ENCODE results near the gene OTX1.
"Not testable (repeated sequence)": the region's sequence is repeated elsewhere in the genome, so short reads cannot be mapped to it uniquely, and the experiment has no call there.

OTX1 gene

DNA sequence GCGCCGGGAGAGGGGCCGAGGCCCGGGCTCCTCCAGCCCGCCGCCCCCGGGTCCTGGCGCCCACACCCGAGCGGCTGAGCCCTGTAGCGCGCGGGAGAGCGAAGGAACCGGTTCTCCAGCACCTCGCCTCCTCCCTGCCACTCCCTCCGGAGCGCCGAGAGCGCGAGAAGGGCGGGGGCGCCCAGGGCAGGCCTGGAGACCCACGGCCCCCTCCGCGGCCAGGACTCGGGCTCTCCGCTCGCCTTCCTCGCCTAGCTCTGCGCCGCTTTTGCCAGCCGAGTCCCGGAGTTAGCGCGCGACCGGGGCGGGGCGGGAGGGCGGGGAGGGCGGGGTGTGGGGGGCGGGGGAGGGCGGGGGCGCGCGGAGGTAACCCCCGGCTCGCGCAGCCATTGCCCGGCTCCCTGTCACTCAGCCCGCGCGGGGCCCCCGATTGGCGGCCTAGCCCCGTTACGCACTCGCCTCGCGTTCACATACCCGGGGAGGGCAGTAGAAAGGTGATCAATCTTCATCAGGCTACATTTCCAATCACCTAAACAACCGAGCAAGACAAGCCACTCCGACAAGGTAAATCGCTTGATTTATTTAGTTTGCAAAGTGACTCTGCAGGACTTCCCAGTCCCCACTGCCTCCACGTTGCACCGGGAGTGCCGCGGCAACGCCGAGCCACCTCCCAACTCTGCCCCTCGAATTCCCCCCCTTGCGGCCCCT, at the start of gene OTX1:
OTX1 (plus strand) TSS at position 497 of the 708 bp plus-strand sequence. CDS start 2,161 bp downstream, outside the sequence.
- peak; percentile 78 to 92 for DNase-seq

DNA sequence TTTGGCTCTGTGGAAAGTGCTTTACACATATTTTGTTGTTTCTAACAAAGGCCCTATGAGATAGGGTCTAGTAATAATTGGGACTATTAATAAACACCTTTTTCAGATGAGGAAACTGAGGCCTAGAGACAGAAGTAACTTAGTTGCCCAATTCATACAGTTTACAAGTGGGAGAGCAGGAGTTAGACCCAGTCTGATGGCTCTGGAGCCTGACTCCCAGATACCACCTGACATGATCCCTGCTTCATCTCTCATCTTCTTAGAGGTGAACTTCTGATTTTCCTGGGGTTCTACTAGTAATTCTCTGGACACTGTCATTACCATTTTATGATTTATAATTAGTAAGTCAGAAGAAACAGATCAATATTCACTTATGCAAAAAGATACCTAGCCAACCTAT, 49.1 kb upstream of the OTX1 start:
- no peak for DNase-seq

DNA sequence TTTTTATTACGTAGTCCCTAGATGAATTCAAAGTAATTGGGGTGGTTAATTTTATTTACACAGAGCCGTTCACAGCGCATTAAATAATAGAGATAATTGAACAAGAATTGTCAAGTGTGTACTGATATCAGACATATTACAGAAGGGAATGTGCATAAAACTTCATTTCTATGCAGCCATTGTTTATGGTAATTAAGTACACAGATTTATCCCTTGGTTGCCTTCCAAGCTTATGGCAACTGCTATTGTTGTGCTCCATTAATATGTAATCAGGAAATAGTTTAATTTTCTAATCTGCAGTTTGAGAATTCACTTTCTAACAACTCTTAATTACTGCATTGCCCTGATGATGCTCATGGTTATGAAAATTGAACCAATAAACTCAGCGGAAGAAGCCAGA, 47.3 kb upstream of the OTX1 start:
- no peak for DNase-seq

DNA sequence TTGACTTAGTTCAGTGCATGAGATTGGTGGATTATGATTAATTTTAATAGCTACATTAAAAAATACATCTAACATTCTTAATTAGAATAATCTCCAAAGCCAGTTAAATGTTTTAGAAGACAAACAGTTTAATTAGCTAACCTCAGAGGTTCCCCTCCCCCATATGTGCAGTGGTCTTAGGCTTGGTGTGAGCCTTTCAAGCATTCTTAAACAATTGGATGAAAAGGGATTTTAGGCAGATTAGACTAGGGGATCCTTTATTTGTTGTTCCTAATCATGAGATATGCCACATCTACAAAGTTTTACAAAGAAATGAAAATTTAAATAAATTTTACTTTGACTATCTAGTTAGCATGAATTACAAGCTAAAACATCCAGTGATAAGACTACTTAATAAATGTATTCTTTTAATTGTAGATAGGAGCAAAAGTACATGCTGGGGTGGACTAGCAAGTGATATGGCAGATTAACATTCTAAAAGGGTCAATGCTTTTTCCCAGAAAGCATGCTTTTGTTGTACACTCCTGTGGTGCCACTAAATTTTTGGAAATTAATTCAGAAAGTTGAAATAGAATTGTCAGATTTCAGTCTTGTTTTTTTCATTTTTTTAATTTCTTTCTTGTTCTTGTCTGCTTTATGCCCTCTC, 42.7 kb upstream of the OTX1 start:
- no peak for DNase-seq

DNA sequence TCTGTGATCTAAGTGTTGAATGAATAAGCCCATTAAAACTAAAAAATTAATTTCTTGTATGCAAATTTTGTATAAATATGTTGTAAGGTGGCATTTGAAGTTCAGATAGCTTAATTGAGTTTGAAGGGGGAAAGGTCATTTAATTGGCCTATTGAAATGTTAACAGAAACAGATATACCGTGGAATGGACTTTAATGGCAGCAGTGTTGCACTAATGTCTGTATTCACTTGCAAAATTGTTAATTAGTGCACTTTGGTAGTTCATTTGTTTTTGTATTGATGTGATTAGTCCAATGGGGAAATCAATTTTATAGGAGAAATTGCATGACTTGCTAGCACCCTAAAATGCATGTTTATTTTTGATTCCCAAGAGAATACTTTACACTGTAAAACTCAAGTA, 41.8 kb upstream of the OTX1 start:
- no peak for DNase-seq

DNA sequence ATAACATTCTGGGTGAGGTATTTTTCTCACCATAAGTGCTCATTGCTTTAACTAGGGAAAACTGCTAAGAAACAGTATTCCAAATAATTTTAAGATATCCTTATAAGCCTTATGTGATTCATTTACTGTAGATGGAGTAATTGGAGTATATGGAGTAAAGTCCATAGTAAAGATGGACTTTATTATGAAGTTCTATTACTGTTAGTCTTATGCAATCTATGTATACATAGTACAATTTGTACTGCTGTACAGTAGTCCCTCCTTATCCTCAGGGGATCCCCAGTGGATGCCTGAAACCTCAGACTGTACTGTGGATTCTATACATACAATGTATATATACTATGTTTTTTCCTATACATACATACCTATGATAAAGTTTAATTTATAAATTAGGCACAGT, 41.1 kb upstream of the OTX1 start:
- no peak for DNase-seq

DNA sequence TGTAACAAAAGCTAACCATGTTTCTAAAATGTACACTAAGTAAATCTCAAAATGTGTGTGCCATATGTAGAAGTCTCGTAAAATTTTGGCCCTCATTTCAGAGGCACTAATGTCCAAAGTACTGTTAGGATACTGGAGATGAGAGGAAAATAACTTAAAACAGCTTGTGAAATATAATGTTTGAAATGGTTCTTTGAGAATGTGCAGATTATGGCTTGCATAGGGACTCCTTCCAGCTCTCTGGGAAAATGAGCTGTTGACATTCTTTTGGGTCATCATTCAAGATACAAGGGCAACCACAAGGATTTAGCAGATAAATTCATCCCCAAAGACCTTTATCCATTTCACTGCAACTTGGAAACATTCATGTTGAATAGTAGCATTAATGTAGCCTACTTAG, 38.1 kb upstream of the OTX1 start:
- no peak for DNase-seq

DNA sequence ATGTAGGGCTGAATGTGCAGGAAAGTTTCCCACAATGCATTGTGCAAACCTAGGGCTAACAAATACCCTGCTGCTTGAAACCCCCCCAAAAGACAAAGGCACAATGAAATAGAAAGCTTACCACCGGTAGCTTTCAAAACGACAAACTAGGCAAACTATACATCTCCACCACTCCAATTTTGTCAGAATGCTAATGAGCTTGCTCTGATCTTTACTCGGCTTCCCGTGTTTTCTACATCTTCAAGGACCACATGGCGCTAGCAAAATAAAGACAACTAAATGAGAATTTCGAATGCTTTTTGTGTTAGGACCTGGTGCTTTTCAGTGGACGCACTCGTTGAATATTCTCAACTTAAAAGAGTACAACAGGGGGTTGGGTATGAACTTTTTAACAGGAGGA, 37.2 kb upstream of the OTX1 start:
- DNase-seq: no peak

DNA sequence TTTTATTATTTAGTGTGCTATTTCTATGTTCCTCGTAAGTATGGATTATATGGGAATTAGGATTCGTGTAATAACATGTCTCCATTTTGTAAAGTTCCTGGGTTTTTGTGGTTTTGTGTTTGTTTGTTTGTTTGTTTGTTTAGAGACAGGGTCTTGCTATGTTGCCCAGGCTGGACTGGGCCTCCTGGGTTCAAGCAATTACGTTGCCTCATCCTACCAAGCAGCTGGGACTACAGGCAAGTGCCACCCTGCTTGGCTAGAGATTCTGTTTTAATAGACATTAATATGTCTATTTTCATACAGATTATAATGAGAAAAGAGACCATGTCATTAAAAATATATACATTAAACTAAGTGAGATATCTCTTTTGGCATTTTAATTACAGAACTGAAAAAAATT, 35.2 kb upstream of the OTX1 start:
- no peak for DNase-seq

DNA sequence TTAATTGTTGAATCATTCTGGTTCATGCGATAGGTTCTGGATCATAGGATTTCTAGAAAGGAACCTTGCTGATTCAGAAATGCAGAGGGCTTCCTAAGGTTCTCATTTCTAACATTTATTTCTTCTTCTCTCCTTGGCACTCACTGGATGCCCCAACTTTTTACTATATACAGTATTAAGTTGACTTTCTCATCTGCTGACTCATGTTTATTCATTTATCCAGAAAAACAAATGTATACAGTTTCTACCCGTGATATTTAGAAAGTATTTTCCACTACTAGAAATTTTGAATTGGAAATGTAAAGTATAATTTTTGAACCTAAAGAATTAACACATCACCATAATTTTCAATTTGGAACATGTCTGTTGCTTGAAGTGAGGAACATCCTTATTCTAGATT, 32.2 kb upstream of the OTX1 start:
- no peak for DNase-seq

DNA sequence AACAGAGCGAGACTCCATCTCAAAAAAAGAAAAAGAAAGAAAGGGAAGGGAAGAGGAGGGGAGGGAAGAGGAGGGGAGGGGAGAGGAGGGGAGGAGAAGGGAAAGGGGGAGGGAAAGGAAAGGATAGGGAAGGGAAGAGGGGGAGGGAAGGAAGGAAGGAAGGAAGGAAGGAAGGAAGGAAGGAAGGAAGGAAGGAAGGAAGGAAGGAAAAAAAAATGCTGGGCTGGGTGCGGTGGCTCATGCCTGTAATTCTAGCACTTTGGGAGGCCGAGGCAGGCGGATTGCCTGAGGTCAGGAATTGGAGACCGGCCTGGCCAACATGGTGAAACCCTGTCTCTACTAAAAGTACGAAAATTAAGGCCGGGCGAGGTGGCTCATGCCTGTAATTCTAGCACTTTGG, 30.9 kb upstream of the OTX1 start:
- DNase-seq: not testable (repeated sequence)

DNA sequence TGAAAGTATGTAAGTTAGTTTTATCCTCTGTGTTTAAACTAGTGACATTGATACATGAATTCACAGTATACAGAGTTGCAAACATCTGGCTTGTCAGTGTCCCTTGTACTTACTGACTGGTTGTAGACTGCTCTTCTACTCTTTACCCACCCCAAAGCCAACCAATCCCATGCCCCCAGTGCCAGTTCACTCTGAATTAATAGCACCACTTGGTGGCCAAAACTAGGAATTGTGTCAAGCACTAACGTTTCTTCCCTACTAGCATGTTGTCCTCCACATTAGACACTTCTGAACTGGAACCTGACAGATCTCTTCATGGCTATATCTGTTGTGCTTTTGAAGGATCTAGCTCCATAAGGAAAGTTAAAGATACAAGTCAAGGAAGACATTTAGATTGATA, 27.2 kb upstream of the OTX1 start:
- peak; percentile 5 to 40 for DNase-seq

DNA sequence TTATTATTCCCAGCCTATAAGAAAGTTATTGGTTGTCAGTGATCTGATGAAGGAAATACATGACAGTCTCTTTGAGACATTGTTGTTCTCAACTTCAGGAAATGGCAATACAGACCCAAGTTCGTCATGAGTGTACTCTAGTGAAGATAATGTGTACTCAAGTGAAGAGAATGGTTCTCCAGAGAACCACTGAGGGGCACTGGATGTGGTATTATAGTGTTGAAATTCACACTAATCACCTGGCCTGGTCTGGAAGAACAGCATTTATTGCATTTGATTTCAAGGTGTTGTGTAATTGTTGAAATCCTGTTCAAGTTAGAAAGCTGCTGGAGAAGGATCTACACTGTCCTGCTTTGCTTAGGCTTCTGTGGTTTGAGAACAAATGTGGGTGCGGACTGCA, 23.4 kb upstream of the OTX1 start:
- DNase-seq: no peak

DNA sequence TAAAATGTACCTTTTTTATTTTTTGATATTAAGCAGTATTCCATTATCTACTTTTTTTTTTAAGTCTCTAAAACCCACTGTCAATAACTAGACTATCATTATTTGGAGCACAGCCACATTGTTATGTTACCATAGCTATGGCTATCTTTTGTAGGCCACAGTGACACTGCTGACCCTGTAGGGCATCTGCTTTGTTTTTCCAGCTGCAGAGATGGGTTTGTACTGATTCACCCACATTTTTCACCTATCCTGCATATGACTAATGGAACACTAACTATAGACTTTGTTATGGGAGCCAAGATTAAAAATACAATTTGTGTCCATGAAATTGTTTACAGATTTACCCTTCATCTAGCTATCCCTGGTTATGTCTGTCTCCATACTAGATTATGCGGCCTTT, 21.6 kb upstream of the OTX1 start:
- DNase-seq: no peak

DNA sequence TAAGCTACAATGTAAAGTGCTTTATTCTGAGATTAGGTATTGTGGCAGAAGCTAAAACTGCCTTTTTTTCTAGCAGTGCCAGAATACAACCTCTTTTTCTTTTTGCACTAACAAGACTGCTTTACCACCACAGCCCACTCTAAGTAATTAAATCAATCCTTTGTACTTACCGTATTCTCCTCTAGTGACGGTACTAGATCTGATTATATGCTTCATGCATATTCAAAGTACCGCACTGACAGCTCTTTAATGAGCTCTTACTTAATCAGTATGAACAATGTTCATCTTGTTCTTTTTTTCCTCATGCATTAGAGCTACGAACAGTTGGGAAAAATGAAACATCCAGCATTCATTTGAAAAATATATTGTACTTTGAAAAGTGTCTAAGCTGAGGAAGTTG, 16.1 kb upstream of the OTX1 start:
- no peak for DNase-seq

DNA sequence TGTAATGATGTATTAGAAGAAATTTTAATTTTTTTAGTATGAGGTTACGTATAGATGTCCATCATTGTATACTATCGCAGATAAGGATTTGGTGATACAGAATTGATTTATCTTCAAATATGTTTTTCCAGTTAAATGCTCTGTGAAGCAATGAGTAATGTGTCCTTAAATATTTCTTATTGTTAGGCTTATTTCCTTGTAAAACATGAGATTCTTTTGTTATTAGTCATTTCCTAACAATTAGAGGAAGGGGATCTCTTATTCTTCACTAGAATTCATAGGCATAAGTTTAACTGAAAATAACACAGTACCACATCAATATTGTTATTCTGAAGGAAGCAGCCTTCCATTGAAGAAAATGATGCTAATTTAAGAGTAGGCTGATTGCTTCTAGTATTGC, 15.5 kb upstream of the OTX1 start:
- no peak for DNase-seq

DNA sequence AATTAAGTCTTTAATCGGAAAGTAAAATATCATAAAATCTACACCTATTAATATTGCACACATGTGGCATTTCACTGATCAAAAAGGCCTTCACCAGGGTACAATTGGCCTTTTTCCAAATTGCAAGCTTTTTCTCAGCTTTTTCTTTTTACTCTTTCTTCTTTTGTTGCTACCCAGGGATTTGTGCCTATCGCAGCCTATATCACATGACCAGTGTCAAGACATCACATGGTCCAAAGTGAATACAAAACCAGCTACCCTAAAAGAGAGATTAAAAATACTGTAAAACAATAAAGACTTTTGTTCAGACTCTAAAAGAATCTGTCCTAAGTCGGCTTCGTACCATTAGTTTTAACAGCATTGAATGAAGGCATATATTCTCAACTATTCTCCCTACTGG, 15.0 kb upstream of the OTX1 start:
- DNase-seq: no peak

DNA sequence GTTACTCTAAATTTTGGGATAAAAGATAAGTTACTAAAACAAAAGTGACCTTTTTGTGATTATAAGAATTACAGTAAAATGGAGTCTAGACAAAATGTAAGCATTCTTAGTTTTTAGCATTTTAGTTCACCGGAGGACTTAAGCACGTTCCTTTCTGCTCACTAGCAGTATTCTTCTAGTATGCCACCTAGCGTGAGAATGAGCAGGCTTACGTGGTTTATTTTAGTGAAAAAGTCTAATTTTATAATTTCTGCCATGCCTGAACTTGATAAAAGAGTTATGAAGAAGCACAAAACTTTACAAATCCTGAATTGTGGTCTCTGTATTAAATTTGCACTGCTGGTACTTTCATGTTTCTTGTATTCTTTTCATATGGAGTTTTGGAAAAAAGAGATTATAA, 12.6 kb upstream of the OTX1 start:
- DNase-seq: no peak

DNA sequence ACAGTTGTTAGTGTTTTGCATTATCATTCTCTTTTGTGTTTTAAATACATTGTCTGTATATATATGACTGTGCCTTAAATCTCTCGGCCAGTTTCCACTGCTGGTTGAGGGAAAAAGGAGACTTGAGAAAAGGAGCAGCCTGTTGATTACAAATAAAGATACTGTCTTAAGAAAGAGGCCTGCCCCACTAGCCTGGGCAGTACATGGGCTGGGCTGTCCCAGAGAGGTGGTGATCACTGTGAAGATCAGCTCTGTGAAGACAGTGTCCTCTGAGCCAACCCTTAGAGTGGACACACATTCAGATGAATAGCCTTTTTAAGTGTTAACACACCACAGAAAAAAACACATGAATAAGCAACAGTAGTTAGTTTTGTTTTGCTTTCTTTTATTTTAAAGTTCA, 10.0 kb upstream of the OTX1 start:
- DNase-seq: no peak

DNA sequence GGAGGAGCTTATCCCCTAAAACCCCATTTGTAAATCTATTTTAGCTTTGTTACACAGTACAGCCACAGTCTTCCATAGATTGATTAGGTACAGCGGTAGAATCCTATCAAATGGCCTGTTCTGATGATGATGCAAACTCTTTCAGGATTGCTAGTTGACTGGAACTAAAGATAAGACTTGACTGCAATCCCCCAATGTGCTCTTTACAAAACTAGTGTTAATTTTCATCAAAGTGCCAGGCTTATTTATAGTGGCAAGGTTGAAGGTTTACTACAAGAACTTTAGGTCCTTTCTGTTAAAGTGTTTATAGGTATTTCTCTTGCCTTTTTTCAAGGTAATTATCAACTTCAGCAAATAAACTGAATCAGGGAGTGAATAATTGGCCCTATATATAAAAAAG, 9.0 kb upstream of the OTX1 start:
- no peak for DNase-seq

DNA sequence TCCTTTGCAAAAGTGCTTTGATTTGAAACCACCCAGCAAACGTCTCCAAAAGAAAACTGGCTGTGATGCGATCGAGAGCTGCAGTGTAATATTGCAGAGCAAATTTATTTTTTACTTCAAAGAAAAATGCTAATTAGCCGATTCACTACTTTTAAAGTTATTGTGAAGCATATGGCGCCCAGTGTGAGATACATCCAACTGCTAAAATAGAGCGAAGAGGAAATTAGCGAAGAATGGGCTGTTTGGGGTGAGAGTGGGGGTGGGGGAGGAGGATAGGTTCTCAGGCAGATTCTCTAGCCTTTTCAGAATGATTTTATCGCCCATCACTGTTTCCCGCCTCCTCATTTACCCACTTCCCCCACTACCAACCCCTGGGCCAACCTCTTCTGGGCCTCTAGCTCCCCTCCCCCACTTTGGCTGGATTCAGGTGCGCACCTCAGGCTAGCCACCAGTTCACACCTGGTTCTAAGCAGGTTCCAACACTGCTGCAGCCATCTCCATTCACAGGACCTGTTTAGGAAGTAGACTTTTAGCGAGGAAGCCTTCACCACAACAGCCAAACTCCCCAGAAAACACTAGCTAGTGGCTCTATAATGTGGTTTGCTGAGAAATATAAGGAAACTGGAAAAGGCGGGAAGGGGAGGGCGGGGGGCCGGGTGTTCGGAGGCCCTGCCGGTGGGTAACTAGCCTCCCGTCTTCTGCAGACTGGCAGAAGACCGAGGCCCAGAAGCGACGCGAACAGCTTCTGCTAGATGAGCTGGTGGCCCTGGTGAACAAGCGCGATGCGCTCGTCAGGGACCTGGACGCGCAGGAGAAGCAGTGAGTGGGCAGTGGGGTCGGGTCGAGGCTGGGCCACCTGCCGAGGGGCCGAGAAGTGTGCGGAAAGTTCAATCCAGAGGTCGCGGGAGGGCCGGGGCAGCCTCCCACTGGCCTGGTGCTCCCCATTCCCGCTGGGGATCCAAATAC, 6.0 kb upstream of the OTX1 start:
- no peak for DNase-seq

DNA sequence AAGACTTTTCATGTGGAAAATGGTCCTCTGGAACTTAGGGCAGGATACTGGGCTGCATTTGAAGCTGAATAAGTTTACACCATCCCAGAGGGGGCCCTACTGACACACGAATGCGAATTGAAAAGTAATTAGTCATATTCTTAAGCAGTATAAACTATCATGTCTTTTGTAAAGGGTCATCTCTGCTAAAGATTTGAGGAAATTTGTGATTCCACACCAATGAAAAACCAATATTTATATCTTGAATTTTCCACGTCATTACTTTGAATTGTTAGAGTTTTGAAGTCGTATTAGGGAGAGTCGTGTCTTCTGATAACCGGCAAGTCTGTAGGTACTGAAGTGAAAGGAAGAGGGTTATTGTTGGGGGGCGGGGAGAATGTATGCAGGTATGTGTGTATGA, 4.1 kb upstream of the OTX1 start:
- no peak for DNase-seq

DNA sequence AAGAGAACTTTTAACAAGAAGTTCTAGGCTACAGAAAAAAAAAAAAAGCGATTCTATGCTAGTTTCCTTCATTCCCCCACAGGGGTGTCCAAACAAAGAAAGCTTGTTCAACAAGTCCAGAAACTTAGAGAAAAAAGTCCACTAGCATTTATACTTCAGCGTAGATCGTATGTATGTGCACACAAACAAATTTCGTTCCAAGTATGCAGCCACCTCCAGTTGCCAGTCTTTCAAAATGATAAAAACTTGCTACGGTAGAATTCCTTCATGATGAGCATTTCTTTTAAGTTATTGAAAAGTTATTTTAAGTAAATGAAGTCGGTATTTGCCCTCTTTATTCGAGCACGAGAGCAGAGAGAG, 3.7 kb upstream of the OTX1 start:
- no peak for DNase-seq

Data from SHP77 (cell line).